GM12892 (cell line): ENCODE data around the gene FAM193A.

Experiments used
- POLR2A ChIP-seq: IDR thresholded peaks from 2 replicates; pipeline ENCODE4 v1.6.1; 2011; ENCODE audit warnings: low read depth, low read length, control low read depth
- POLR2AphosphoS5 ChIP-seq: IDR thresholded peaks from 2 replicates; pipeline ENCODE4 v1.6.1; 2011; ENCODE audit warnings: low read depth, low read length, control low read depth

- TF ChIP-seq POLR2A = no peak
- TF ChIP-seq POLR2AphosphoS5 = no peak
Observed at GRCh38 chr4:2695346-2696060, 159.1 kb downstream of the FAM193A start.
